K562 (cell line): ENCODE data around the gene HIVEP3. TPM values are rescaled to one million over a fixed set of nuclear protein-coding genes. Genes with fewer than 3 reads are reported as not detected.

Experiments
- ATAC-seq: fragments of 200-7000 bp; cut with Tn5 transposase; 3 replicates; pipeline ENCODE4 v1.9.1; 2020; ENCODE audit warnings: moderate library complexity
- BruUV-seq: library from RNA; stranded (reverse); fragments of 400-500 nt; replicated peaks from 2 replicates; lab custom pipeline; 2021; lab: Mats Ljungman, UMichigan
- CTCF ChIA-PET: fragments of 300-600 bp; formaldehyde crosslinking; extraction: SDS; loops from one replicate; lab custom pipeline; 2021; ENCODE audit warnings: low intra/inter-chr PET ratio; lab: Yijun Ruan, JAX
- POLR2A ChIA-PET: fragments of 300-600, 350-650 bp; sonication (Branson Sonifier 250); formaldehyde crosslinking; extraction: SDS; loops from one replicate; lab custom pipeline; 2021; ENCODE audit warnings: antibody characterized with exemption, inconsistent platforms; lab: Yijun Ruan, JAX
- DNase-seq, 4 experiments: peaks; one replicate each; pipeline versions ENCODE4 v3.0.0 to v3.0.0-alpha.2; 2011 to 2018; ENCODE audit warnings: low spot score in 3 of 4, mixed read lengths in 3 of 4; ENCODE audit errors: extremely low read depth in 1 of 4
- FAIRE-seq: peaks from 2 replicates; lab custom pipeline; 2011; peaks lifted over from hg19 to GRCh38; lab: Jason Lieb, UNC
- H2AFZ ChIP-seq: 2 replicates; pipeline ENCODE4 v1.6.0; 2011; ENCODE audit warnings: low read depth, low read length, control low read depth, inconsistent platforms
- H3K27ac ChIP-seq: fragments of 200-600 bp; 3 replicates; pipeline ENCODE4 v1.8.0; 2011; ENCODE audit warnings: low read depth, mild to moderate bottlenecking, control low read depth, inconsistent platforms, low read length, moderate library complexity, mixed read lengths; ENCODE audit errors: extremely low read depth
- H3K27me3 ChIP-seq, 2 experiments: fragments of 300-600 bp in 1 of 2; 2 replicates in 1 of 2; 3 replicates in 1 of 2; pipeline versions ENCODE4 v1.6.0 to v1.8.0; 2011; ENCODE audit warnings: inconsistent platforms in 2 of 2, low read length in 2 of 2, mild to moderate bottlenecking in 1 of 2, mixed read lengths in 1 of 2, moderate library complexity in 1 of 2; ENCODE audit not compliant: control insufficient read depth in 2 of 2, insufficient read depth in 2 of 2
- H3K36me3 ChIP-seq: fragments of 300-600 bp; 3 replicates; pipeline ENCODE4 v1.8.0; 2011; ENCODE audit warnings: mild to moderate bottlenecking, low read length, inconsistent platforms; ENCODE audit not compliant: control insufficient read depth, insufficient read depth
- H3K4me1 ChIP-seq, 2 experiments: fragments of 200-600 bp in 1 of 2; replicated peaks in 1 of 2; 2 replicates in 1 of 2; 3 replicates in 1 of 2; pipeline versions ENCODE4 v1.5.1 to v1.8.0; 2011; ENCODE audit warnings: inconsistent platforms in 2 of 2, low read length in 2 of 2, mild to moderate bottlenecking in 1 of 2, mixed read lengths in 1 of 2, moderate library complexity in 1 of 2; ENCODE audit not compliant: control insufficient read depth in 2 of 2, insufficient read depth in 2 of 2
- H3K4me2 ChIP-seq: 2 replicates; pipeline ENCODE4 v1.6.1; 2011; ENCODE audit warnings: low read length, control low read depth, inconsistent platforms, mixed read lengths; ENCODE audit not compliant: insufficient read depth
- H3K4me3 ChIP-seq: fragments of 200-600 bp; sonication (generic), shearing (Covaris generic); 2 replicates; pipeline ENCODE4 v1.5.1; 2016; ENCODE audit warnings: control low read depth, inconsistent platforms
- H3K79me2 ChIP-seq: fragments of 200-600 bp; 3 replicates; pipeline ENCODE4 v1.8.0; 2011; ENCODE audit warnings: low read length, inconsistent platforms; ENCODE audit not compliant: control insufficient read depth, insufficient read depth
- H3K9ac ChIP-seq, 2 experiments: 2 replicates each; pipeline versions ENCODE4 v1.6.0 to v1.6.1; 2011; ENCODE audit warnings: low read depth in 2 of 2, low read length in 2 of 2, control low read depth in 1 of 2, inconsistent platforms in 1 of 2, mild to moderate bottlenecking in 1 of 2, mixed read lengths in 1 of 2; ENCODE audit not compliant: insufficient read depth in 1 of 2
- H3K9me1 ChIP-seq: one replicate; pipeline ENCODE4 v1.6.0; 2011; ENCODE audit warnings: inconsistent platforms, mild to moderate bottlenecking, low read length, moderate library complexity; ENCODE audit not compliant: control insufficient read depth, insufficient read depth
- H3K9me3 ChIP-seq: replicated peaks from 2 replicates; pipeline ENCODE4 v1.5.1; 2011; ENCODE audit warnings: low read depth, low read length, inconsistent platforms; ENCODE audit not compliant: control insufficient read depth, insufficient read depth
- H4K20me1 ChIP-seq: replicated peaks from 2 replicates; pipeline ENCODE4 v1.6.1; 2011; ENCODE audit warnings: low read length, inconsistent platforms, mixed read lengths; ENCODE audit not compliant: control insufficient read depth, insufficient read depth
- L3MBTL2 ChIP-seq: fragments of 450-650 bp; IDR thresholded peaks from 2 replicates; pipeline ENCODE4 v1.6.1; 2016; ENCODE audit warnings: mild to moderate bottlenecking, moderate library complexity
- WGBS: fragments of 100-300 bp; shearing (Covaris generic); methylation state at CpG from one replicate; pipeline ENCODE4 v1.1.6; 2016; ENCODE audit warnings: low coverage, mixed read lengths; ENCODE audit not compliant: insufficient coverage; ENCODE audit errors: missing lambda C conversion rate; 5-methylcytosine and 5-hydroxymethylcytosine counted together
- in situ Hi-C: fragments of 300-500 bp; cut with MboI; formaldehyde crosslinking; loops from 4 replicates; pipeline ENCODE4 v1.15.0; 2018; ENCODE audit warnings: inconsistent platforms, mixed read lengths
- intact Hi-C: fragments of 100-400 bp; cut with micrococcal nuclease; formaldehyde crosslinking; loops from 2 replicates; pipeline ENCODE4 v1.14.2; 2022
- polyA plus RNA-seq, 8 experiments: library from polyadenylated mRNA; depleted of rRNA in 4 of 8; stranded (reverse) in 5 of 8; unstranded in 3 of 8; fragments of >200 nt; fragmentation: Nextera tagmentation in 2 of 8; fragmentation: Illumina TruSeq in 1 of 8; extraction: Ambion mirVana in 2 of 8; extraction: Trizol in 1 of 8; gene quantifications; 2 replicates each; pipeline versions ENCODE4 v1.2.1 to v1.2.3, GENCODE V29; 2011 to 2014; ENCODE audit warnings: inconsistent platforms in 1 of 8, missing spikeins in 1 of 8
- total RNA-seq, 7 experiments: library from RNA; depleted of rRNA in 6 of 7; stranded (reverse); fragments of >200 nt in 6 of 7; fragmentation: Illumina TruSeq in 2 of 7; extraction: Trizol in 2 of 7; gene quantifications; 2 replicates each; pipeline versions ENCODE4 v1.2.1 to v1.2.3, GENCODE V29; 2011 to 2021; ENCODE audit warnings: low replicate concordance in 1 of 7
- TF ChIP-seq, protein P1 (sequence below): fragments of 450-650 bp; formaldehyde crosslinking; IDR thresholded peaks from 2 replicates; pipeline ENCODE4 v1.4.0; 2020; ENCODE audit warnings: mild to moderate bottlenecking, moderate library complexity
- TF ChIP-seq, protein P2 (sequence below), 3 experiments: fragments of 200-800 bp in 1 of 3; sonication (Bioruptor generic) in 1 of 3; sonication (generic) in 1 of 3; formaldehyde crosslinking in 1 of 3; IDR thresholded peaks; 2 replicates each; pipeline versions ENCODE4 v1.6.1 to v1.8.0; 2016 to 2022; ENCODE audit warnings: mild to moderate bottlenecking in 2 of 3, missing compliant biosample characterization in 2 of 3, missing genetic modification characterization in 2 of 3, missing genetic modification reagents in 1 of 3

The HIVEP3 gene
- total and polyA plus RNA-seq, 9 of the 15 experiments (the other 6 are each of a cell fraction or from before 2014, with no cell fraction given), result 0.09 to 0.58 (median 0.34) TPM; not detected in 1

- Histone ChIP-seq H3K36me3 (no peaks in the 10 kb centered on the region), H3K9me3 (no peaks in the 10 kb centered on the region), H3K27ac (no peak overlapping the region), H3K9ac (no peak overlapping the region), H3K9me1 (no peaks in the 10 kb centered on the region), H2AFZ (no peak overlapping the region), H3K79me2 (no peaks in the 10 kb centered on the region), H3K4me3 (no peak overlapping the region), H3K4me1 (0 out of 5 replicates have a peak, but pooled peaks cover 0 to 3% of the 10 kb centered on the region in 2 experiments), H3K27me3 (peaks cover 9 to 31% of the 10 kb centered on the region in 2 experiments), H4K20me1 (no peaks in the 10 kb centered on the region), H3K4me2 (no peak overlapping the region)
- FAIRE-seq, result no peak
- no peak for ATAC-seq
- no peak for DNase-seq
- CTCF ChIA-PET, result no interaction called here
- 0% methylated on average over 6 of the region's 6 CpGs for WGBS
- POLR2A ChIA-PET, result interaction anchor here (1.0 kb wide), 1 partner anchor 8 kb away, joined by 3 read pairs; no protein-coding TSS in a partner anchor
- in situ Hi-C loops (no loop called here), intact Hi-C loops (no loop called here)
- TF ChIP-seq, protein P1, sequence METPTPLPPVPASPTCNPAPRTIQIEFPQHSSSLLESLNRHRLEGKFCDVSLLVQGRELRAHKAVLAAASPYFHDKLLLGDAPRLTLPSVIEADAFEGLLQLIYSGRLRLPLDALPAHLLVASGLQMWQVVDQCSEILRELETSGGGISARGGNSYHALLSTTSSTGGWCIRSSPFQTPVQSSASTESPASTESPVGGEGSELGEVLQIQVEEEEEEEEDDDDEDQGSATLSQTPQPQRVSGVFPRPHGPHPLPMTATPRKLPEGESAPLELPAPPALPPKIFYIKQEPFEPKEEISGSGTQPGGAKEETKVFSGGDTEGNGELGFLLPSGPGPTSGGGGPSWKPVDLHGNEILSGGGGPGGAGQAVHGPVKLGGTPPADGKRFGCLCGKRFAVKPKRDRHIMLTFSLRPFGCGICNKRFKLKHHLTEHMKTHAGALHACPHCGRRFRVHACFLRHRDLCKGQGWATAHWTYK (CRISPR knock-in tag), result no peak
- no peak for TF ChIP-seq L3MBTL2
- TF ChIP-seq, protein P2, sequence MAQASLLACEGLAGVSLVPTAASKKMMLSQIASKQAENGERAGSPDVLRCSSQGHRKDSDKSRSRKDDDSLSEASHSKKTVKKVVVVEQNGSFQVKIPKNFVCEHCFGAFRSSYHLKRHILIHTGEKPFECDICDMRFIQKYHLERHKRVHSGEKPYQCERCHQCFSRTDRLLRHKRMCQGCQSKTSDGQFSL (CRISPR knock-in tag; IDR thresholded peaks at IDR 0.05), result no peak
- TF ChIP-seq, protein P2 (tag; IDR thresholded peaks at IDR 0.05), result no peak
- no TSS peak for BruUV-seq
These were observed 64.8 kb downstream of the HIVEP3 start for GRCh38 chr1:41853907-41854306.
